Ishikawa (cell line): ENCODE data around the gene STX4.

Experiments
- EGR1 ChIP-seq: IDR thresholded peaks from 2 replicates; pipeline ENCODE4 v1.6.1; 2012
- NFIC ChIP-seq: IDR thresholded peaks from 2 replicates; pipeline ENCODE4 v1.6.1; 2012
- RAD21 ChIP-seq: IDR thresholded peaks from 2 replicates; pipeline ENCODE4 v1.6.1; 2012; ENCODE audit warnings: low read depth
- REST ChIP-seq: IDR thresholded peaks from 2 replicates; pipeline ENCODE4 v1.6.1; 2012; ENCODE audit warnings: low read depth, mild to moderate bottlenecking
- TEAD4 ChIP-seq: IDR thresholded peaks from 2 replicates; pipeline ENCODE4 v1.6.1; 2012
- USF1 ChIP-seq: IDR thresholded peaks from 2 replicates; pipeline ENCODE4 v1.6.1; 2012
- YY1 ChIP-seq: IDR thresholded peaks from 2 replicates; pipeline ENCODE4 v1.6.1; 2012; ENCODE audit warnings: low read depth
- ZBTB7A ChIP-seq: IDR thresholded peaks from 2 replicates; pipeline ENCODE4 v1.6.1; 2012; ENCODE audit warnings: low read depth

GRCh38 chr16:31081428-31082351 is 48.3 kb downstream of the STX4 start:
- TF ChIP-seq NFIC, result no peak
- TF ChIP-seq EGR1, result no peak
- no peak for TF ChIP-seq USF1
- TF ChIP-seq REST, result no peak
- no peak for TF ChIP-seq YY1
- no peak for TF ChIP-seq TEAD4
- TF ChIP-seq ZBTB7A, result no peak
- no peak for TF ChIP-seq RAD21
